ENCODE measurements around the gene ADAM33.

DNA sequence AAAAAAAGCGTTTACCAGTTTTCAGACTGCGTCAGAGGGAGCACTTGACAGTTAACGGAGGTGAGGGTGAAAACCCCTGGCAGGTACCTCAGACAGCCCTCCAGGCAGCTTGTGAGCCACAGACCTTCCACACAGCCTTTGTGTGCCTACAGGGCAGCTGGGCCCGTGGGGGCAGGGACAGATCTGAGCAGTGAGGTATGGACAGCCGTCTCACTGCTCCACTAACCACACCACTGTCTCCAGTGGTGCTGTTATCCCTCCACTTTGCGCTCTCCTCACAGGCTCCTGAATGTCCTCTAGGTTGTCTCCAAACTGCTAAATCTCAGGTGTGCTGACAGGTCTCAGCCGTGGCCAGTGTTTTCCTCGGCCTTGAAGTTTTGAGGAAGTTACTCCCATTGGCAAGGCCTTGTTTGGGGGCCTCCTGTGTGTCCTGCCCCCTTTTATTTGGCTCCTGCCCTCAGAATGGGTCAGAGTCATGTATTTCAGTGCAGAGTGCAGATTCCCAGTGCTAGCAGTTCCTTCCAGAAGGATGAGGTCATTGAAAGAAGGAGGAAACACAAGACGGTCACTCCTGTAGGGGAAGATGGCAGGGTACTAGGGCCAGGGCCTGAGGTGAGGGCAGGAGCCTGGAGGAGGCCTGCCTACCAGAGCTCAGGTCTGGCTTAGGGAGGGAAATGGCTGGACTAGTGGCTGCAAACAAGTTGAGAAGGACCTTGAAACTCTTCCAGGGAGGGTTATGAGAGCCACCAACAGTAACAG is 30.4 kb downstream of the ADAM33 start:
- TF ChIP-seq, protein P1, sequence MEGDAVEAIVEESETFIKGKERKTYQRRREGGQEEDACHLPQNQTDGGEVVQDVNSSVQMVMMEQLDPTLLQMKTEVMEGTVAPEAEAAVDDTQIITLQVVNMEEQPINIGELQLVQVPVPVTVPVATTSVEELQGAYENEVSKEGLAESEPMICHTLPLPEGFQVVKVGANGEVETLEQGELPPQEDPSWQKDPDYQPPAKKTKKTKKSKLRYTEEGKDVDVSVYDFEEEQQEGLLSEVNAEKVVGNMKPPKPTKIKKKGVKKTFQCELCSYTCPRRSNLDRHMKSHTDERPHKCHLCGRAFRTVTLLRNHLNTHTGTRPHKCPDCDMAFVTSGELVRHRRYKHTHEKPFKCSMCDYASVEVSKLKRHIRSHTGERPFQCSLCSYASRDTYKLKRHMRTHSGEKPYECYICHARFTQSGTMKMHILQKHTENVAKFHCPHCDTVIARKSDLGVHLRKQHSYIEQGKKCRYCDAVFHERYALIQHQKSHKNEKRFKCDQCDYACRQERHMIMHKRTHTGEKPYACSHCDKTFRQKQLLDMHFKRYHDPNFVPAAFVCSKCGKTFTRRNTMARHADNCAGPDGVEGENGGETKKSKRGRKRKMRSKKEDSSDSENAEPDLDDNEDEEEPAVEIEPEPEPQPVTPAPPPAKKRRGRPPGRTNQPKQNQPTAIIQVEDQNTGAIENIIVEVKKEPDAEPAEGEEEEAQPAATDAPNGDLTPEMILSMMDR (IDR thresholded peaks at IDR 0.05): no peak
- no peak for TF ChIP-seq POLR2AphosphoS5 (IDR thresholded peaks at IDR 0.05)
- TF ChIP-seq EP300 (IDR thresholded peaks at IDR 0.05): no peak
- TF ChIP-seq POLR2A (IDR thresholded peaks at IDR 0.05): no peak
